ENCODE results near the gene TTLL9.
"Not testable (repeated sequence)": the region's sequence is repeated elsewhere in the genome, so short reads cannot be mapped to it uniquely, and the experiment has no call there.

Gene TTLL9

DNA sequence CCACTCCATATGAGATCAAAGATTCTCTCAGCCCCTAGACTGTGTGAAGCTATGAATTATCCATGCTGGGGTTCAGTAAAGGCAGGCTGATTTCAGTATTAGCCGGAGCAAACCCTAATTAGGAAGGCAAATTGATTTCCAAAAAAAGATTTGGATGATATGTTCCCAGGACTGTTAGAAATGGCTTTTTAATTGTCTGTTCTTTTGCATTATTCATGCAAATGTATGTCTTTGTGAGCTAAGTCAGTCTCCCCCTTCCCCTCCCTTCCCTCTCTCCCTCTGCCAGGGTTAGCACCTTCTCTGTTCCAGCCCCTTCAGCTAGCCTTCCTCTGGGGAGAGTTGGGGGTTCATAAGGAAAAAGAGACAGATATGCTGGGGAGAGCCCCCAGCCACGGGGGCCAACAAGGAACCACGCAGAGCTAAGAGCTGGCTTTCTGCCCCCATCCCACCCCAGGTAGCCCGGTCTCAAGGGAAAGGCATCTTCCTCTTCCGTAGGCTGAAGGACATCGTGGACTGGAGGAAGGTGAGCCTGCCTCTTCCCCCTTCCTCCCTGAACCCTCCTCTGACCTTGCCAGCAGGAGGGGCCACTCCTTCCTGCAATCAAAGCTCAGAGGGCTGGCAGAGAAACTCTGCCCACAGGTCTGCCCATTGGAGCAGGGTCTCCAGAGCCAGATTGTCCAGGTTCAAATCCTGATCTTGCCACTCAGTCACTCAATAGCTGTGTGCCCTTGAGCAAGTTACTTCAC, 49.1 kb downstream of the TTLL9 start:
- no peak for DNase-seq (ENCODE audit: low read depth)

DNA sequence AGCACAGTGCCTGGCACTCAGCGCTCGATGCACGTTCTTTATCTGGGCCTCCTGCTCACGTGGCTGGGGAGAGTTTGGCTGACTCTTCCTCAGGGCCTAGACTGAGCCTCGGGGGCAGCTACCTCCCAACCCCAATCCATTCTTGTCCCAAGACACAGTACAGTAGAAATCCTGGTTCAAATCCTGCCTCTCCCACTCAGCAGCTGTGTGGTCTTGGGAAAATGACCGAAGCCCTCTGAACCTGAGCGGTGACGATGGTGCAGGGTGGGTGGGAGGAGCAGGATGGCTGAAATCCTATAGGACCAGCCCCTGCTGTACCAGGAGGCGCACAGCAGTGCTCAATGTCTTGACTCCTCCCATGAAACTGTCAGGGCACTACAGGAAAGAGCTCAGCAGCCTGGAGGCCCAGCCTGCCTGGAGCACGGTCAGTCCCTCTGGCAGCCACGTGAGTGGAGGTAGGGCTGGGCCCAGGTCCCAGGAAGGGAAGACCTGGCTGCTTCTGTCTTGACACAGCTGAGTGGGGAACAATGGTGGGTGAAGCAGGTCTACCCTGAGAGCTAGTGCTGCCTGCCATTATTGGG, 49.9 kb downstream of the TTLL9 start:
- no peak for DNase-seq (ENCODE audit: low read depth)

DNA sequence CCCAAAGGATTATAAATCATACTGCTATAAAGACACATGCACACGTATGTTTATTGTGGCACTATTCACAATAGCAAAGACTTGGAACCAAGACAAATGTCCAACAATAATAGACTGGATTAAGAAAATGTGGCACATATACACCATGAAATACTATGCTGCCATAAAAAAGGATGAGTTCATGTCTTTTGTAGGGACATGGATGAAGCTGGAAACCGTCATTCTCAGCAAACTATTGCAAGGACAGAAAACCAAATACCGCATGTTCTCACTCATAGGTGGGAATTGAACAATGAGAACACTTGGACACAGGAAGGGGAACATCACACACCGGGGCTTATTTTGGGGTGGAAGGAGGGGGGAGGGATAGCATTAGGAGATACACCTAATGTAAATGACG, 51.0 kb downstream of the TTLL9 start:
- not testable (repeated sequence) for DNase-seq (ENCODE audit: low read depth)

DNA sequence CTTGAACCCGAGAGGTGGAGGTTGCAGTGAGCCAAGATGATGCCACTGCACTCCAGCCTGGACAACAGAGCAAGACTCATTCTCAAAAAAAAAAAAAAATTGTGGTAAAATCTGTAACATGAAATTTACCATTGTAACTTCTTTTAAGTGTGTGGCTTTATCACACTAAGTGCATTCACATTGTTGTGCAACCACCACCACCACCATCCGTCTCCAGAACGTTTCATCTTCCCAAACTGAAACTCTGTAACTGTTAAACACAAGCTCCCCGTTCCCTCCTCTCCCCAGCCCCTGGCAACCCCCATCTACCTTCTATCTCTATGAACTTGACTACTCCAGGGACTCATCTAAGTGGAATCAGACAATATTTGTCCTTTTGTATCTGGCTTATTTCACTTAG, 51.7 kb downstream of the TTLL9 start:
- no peak for DNase-seq (ENCODE audit: low read depth)

DNA sequence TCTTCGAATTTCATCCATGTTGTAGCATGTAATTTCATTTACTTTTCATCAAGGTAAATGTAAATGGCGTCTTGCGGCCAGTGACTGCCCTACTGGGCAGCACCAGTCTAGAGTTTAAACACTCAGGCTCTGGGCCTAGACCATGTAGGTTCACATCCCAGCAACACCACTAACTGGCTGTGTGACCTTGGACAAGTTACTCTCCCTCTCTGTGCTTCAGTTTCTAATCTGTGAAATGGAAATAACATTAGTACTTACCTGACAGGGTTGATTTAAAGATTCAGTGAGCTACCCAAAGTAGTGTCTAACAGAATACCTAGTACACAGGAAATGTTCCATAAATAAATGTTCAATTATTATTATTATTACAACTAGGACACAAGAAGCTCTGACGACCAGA, 52.2 kb downstream of the TTLL9 start:
- no peak for DNase-seq (ENCODE audit: low read depth)

DNA sequence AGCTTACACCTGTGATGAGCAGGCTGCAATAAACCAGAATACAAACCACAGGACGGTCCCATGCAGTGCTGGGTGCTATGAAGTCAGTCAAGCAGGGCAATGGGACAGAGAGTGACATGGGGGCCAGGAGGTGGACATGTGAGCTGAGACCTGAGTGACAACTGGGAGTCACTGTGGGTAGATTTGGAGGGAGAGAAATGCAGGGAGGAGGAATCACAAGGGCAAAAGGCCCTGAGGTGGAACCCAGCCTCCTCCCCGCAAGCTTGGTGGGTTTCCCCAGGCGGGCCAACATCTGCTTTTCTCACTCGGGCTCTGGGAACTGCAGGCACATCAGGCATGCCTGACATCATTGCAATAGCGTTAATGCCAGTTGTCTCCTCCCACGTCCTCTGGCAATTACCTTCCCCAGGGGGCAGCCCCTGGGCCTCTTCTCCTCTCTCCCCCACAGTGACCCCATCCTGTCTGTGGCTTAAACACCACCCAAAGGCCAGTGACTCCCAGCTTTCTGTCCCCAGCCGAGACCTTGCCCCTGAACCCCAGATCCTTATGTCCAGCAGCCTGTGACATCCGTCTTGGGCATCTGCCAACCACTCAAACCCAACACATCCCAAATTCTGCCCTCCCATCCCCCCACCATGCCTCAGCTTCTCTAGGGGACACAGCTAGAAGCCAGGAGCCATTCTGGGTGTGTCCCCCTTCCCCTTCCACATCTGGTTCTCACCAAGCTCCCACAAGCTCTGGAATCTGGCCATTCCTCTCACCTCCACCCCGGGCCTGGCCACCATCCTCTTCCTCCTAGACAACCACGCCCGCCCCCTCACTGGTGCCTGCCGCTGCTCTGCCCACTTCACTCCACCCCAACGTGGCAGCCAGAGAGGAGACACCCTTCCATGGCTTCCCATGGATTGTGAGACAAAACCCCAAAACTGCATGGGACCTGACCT, 53.2 kb downstream of the TTLL9 start:
- no peak for DNase-seq (ENCODE audit: low read depth)

DNA sequence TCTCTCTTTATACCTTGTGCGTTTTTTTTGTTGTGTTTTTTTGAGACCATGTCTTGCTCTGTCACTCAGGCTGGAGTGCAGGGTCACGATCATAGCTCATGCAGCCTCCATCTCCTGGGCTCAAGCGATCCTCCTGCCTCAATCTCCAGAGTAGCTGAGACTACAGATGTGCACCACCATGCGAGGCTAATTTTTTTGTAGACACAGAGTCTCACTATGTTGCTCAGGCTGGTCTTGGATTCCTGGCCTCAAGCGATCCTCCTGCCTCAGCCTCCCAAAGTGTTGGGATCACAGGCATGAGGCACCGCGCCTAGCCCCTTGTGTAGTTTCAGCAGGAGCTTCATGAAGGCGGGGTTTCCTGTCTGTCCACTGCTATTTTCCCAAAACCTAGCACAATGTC, 54.1 kb downstream of the TTLL9 start:
- DNase-seq (ENCODE audit: low read depth) = no peak

DNA sequence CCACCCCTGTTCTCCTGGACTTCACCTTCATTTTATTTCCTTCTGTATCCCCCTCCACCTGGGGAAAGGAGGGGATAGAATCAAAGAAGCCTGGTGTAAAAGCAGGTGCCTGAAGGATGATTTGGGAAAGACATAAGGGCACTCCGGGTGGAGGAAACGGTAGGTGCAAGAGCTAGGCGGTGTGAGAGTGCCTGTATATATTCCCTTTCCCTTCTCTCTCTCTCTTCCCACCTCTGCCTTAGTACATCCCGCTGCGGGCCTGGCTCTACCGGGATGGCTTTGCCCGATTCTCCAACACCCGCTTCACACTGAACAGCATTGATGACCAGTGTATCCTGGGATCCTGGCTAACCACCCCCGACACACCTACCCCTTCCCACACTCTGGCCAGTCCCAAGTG, 55.2 kb downstream of the TTLL9 start:
- DNase-seq (ENCODE audit: low read depth) = no peak

DNA sequence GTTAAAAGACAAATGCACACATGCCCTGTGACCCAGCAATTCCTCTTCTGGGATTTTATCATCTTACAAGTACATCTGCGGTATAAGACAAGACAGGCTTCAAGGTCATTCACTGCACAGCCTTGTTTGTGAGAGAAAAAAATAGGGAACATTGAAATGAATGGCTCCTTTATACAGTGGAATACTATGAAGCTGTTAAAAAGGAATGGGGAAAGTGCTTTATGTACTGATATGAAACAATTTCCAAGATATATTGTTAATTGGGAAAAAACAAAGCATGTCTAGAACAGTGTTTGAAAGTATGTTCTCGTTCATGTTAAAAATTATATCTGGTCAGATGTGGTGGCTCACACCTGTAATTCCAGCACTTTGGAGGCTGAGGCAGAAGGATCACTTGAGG, 56.1 kb downstream of the TTLL9 start:
- DNase-seq (ENCODE audit: low read depth) = no peak

DNA sequence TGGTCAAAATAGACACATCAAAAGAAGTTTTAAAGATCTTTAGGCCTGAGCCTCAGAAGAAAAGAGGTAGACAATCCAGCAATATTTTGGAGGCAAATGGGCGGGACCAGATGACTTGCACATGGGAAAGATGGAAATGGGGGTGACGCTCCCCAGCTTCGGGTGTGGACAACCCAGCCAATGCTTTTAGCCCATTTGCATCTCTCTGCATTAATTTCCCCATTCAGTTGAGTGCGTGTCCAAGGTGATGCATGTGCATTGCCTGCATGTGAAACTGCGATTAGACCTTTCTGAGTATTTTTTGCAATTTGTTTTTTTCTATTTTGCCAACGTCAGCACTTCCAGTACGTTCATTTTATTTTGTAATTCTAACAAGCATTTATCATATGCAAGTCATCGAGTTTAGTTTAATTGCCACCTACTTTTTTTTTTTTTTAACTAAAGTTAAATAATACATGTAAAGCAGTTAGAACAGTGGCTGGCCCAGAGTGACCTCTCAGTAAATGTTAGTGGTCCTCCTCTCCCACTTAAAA, 57.3 kb downstream of the TTLL9 start:
- no peak for DNase-seq (ENCODE audit: low read depth)

DNA sequence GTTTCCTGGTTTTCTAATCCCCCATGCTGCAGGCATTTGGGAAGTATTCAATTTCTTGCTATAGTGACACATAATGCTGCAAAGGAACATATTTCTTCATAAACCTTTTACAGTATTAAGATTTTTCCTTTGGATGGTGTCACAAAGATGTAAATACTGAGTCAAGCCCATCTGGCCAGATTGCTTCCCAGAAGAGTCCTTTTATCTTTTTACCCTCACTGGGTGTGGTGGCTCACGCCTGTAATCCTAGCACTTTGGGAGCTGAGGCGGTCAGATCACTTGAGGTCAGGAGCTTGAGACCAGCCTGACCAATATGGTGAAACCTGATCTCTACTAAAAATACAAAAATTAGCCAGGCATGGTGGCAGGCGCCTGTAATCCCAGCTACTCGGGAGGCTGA, 59.2 kb downstream of the TTLL9 start:
- DNase-seq (ENCODE audit: low read depth) = not testable (repeated sequence)

DNA sequence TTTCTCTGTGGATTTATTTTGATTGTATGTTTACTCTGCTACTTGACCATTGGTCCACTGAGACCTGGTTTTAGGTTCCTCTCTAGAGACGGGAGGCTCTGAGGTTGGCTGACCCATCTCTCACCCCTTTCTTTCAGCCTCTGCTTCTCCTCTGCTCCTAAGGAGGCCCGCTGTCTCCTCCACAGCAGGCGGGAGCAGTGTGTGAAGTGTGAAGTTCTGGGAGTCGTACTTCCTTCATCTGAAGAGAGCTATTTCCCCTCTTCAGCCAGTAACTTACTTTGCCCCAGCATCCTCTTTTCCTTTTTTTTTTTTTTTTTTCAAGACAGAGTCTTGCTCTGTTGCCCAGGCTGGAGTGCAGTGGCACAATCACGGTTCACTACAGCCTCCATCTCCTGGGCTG, 60.3 kb downstream of the TTLL9 start:
- DNase-seq (ENCODE audit: low read depth) = no peak

DNA sequence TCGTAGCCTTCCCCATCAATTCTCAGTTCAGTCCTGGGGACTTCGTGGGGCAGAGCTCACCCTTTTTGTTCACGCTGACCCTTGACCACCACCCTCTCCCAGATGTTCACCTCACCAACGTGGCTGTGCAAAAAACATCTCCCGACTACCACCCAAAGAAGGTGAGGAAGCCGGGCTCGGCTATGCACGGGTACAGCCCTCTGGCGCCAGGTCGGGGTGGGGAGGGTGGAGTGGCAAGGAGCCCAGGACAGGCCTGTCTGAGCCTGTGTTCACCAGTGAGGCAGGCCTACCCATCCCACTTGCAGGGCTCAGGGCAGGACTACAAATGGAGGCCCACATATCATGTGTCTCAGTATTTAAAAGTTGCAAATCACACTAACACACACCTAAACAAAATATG, 63.3 kb downstream of the TTLL9 start:
- no peak for DNase-seq (ENCODE audit: low read depth)

DNA sequence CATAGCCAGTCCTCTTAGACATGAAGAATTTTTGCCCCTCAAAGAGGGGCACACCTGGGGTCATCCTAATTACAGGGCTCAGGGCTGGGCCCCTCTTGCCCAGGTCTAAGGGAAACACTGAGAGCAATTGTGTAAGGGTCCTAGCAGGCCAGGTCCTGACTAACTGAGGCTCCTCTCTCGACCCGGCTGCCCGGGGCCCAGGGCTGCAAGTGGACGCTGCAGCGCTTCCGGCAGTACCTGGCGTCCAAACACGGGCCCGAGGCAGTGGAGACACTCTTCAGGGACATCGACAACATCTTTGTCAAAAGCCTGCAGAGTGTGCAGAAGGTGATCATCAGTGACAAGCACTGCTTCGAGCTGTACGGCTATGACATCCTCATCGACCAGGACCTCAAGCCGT, 64.1 kb downstream of the TTLL9 start:
- DNase-seq (ENCODE audit: low read depth) = no peak

DNA sequence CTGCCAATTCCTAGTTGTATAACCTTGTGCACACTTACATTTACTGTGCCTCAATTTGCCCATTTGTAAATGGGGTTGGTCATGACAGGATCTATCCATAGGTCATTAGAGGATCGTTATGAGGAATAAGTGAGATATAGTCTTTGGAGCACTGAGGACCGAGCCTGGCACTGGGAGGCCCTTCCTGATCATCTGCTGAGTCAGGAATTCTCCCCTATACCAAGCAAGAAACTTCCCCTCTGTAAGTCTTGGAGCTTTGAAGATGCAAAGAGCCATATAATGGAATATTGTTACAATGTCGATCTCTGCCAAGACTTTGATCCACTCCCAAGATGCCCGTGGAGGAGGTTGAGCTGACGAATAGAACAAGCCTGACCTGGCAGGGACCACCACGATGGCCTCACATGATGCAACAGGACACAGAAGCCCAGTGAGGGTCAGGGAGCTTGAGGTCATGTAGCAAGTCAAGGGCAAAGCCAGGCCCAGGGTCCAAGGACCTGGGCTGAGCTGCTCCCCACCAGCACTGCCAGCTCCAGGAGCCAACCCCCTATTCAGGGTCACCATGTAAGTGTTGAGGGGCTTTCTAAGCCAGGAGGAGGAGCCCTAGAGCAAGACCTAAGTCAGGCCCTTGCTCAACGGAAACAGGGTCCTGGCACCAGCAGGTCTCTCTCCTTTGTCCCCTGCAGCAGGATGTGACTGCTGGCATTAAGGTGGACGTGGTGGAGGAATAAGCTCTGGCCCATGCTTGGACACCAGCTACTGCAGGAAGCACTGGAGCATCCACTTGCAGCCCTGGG, 64.7 kb downstream of the TTLL9 start:
- DNase-seq (ENCODE audit: low read depth) = no peak

DNA sequence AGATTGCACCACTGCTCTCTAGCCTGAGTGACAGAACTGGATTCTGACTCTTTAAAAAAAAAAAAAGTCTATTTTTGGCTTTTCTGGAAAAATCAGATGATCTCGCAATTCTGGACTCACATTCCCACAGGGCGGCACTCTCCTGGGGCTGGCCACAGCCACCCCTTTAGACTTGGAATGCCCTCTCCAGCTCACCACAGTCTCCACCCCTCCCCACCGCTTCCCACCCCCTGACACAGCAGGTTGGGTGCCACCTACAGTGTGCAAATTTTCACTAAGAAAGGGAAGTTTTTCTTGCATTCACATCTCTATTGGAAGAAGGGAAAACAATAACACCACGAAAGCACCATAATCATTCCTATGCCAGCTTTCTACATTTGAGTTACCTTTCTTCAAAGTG, 66.0 kb downstream of the TTLL9 start:
- DNase-seq (ENCODE audit: low read depth) = no peak

DNA sequence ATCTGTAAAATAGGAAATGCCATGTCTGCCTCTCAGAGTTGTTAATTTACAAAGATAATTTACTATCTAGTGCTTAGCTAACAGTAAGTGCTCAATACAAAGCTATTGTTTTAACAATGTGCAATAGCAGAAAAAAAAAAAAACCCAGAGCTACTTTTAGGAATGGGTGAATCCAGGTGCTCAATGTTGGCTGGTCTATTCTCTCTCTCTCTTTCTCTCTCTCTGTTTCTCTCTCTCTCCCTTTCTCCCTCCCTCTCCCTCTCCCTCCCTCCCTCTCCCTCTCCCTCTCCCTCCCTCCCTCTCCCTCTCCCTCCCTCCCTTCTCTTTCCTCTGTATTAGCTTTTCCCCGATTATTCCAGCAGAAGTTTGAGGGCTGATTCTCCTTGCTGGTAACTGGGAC, 67.4 kb downstream of the TTLL9 start:
- DNase-seq (ENCODE audit: low read depth) = no peak

DNA sequence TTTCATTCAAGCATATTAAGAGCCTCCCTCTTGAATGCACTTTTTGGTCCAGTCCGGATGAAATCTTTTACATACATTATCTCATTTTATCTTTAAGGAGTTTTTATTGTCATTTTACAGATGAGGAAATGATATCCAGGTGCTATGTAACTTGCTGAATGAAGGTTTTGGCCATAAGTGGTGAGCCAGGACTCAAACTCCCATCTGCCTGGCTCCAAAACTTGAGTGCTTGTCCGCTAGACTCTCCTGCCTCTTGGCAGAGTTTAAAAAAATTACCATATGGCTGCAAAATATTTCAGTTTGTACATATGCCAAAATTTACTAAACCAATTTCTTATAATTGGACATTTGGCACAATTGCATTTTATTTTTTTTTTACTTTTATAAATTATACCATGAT, 69.2 kb downstream of the TTLL9 start:
- DNase-seq (ENCODE audit: low read depth) = no peak

DNA sequence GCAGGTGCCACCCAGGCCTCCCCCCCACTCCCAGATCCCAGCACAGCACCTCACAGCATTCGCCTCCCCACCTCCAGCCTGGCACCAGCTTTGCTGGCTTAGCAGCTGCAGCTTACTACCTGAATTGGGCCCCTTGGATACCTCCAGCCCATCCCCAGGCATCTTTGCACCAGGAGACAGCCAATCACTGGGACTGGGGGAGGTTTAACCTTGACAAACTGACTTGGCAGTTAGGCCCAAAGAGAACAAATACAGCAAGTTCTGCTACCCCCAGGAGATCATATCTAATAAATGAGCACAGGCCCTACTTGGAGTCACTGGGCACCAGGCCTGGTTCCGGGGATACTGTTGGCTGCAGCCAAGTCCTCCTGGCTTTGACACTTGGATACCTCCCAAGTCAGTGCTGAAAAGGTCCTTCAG, 72.6 kb downstream of the TTLL9 start:
- no peak for DNase-seq (ENCODE audit: low read depth)

DNA sequence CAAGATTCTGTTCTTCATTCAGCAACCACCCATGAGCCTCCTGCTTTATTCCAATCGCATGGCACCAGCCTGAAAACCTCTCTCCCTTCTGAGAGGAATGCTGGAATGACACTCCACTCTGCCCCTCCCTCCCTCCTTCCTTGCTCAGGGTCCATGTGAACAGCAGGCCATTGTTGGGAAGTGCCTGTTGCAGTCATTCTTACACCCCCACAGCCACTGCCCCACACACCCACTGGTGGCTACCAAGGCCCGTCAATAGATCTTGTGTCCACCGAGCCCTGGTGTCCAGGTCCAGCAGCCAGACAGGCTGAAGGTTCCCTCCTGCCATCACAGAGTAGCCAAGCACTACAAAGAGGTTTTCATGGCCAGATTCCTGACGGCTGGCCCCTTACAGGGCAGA, 74.9 kb downstream of the TTLL9 start:
- DNase-seq (ENCODE audit: low read depth) = no peak

DNA sequence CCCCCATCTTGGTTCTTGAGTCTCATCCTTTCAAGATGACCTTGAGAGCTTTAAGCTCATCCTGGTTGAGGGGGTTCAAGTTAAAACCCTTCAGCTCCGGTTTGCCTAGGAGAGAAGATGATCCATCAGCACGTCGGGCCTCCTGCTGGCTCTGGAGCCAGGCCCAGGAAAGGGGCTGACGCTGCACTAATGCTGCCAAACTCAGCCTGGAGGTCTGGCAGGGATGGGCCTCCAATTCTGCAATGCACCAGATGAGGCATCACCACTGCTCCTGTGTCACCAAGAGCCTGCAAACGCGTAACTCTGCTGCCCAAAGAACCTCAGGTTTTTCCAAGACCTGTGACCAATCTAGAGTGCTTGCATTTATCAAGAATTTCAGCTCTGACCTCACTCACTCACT, 75.4 kb downstream of the TTLL9 start:
- no peak for DNase-seq (ENCODE audit: low read depth)

DNA sequence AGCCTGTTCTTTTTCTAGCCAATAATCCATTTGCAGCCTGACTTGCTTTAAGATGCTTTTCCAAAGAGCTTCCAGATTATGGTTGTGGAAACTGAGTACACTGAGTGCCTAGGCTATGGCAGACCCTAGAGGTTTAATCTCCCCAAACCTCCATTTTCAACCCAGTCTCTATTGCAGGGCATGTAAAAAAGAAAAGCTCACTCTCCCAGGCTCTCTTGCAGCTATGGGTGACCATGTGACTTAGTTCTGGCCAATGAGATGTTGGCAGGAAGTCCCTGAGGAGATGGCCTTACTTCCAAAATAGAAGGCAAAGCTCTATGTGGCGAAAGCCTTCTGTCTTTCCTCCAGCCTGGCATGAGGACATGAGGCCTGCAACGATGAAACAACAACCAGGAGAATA, 77.6 kb downstream of the TTLL9 start:
- DNase-seq (ENCODE audit: low read depth) = no peak

All from T follicular helper cell (primary cell).